ENCODE results near the gene CLDN15. TPM values are rescaled to one million over a fixed set of nuclear protein-coding genes. Genes with fewer than 3 reads are reported as not detected.

The CLDN15 gene
- total and polyA plus RNA-seq, 2 donors from 2014 or later, result 11.9 to 13.3 TPM

GRCh38 chr7:101235050-101235449, 2.6 kb downstream of the CLDN15 start:
- H3K4me1 ChIP-seq (ENCODE audit: control insufficient read depth in 2 of 3, insufficient read depth in 2 of 3, low read depth in 1 of 3, low read length in 3 of 3), result peaks cover 0 to 19% (median 6%) of the 10 kb centered on the region in 3 donors
- FAIRE-seq, result no peak
- no peak overlapping the region for H3K9ac ChIP-seq (ENCODE audit: low read length in 3 of 3)
- no peak overlapping the region for H3K27ac ChIP-seq (ENCODE audit: low read depth in 2 of 2, low read length in 2 of 2)
- intact Hi-C loops (cut with DNase I), result no loop called here
- no peak overlapping the region for H3K4me3 ChIP-seq (ENCODE audit: low read length in 3 of 3)
- TF ChIP-seq, protein P1, sequence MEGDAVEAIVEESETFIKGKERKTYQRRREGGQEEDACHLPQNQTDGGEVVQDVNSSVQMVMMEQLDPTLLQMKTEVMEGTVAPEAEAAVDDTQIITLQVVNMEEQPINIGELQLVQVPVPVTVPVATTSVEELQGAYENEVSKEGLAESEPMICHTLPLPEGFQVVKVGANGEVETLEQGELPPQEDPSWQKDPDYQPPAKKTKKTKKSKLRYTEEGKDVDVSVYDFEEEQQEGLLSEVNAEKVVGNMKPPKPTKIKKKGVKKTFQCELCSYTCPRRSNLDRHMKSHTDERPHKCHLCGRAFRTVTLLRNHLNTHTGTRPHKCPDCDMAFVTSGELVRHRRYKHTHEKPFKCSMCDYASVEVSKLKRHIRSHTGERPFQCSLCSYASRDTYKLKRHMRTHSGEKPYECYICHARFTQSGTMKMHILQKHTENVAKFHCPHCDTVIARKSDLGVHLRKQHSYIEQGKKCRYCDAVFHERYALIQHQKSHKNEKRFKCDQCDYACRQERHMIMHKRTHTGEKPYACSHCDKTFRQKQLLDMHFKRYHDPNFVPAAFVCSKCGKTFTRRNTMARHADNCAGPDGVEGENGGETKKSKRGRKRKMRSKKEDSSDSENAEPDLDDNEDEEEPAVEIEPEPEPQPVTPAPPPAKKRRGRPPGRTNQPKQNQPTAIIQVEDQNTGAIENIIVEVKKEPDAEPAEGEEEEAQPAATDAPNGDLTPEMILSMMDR (IDR thresholded peaks at IDR 0.05; ENCODE audit: borderline replicate concordance, extremely low read depth, insufficient read depth), result peak; percentile 20
- DNase-seq, result no peak
- H3K27me3 ChIP-seq (ENCODE audit: control insufficient read depth, insufficient read depth, low read length), result no peaks in the 10 kb centered on the region
- no peaks in the 10 kb centered on the region for H3K9me3 ChIP-seq (ENCODE audit: control insufficient read depth in 2 of 3, insufficient read depth in 1 of 3, low read length in 3 of 3)
- H3K36me3 ChIP-seq (ENCODE audit: control insufficient read depth in 2 of 3, insufficient read depth in 3 of 3, low read length in 3 of 3), result peaks cover 0 to 8% (median 0%) of the 10 kb centered on the region in 3 donors

DNA sequence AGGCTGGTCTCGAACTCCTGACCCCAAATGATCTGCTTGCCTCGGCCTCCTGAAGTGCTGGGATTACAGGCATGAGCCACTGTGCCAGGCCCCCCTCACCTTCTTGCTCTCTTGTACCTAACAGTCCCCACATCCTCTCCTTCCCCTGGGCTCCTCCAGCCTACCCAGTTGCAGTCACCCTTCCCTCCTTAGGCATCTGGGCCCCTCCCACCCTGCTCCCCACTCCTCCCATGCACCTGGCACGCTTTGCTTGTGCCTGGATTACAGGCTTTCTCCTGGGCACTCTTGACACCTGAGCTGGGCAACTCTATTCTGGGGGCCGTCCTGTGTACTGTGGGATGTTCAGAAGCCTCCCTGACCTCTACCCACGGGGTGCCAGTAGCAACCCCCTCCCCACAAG, 3.0 kb downstream of the CLDN15 start:
- intact Hi-C loops (cut with DNase I), result no loop called here
- FAIRE-seq, result no peak

GRCh38 chr7:101233907-101234547, 3.6 kb downstream of the CLDN15 start:
- intact Hi-C loops (cut with DNase I), result no loop called here
- Histone ChIP-seq H3K9ac (ENCODE audit: low read length in 3 of 3) (no peak overlapping the region), H3K4me3 (ENCODE audit: low read length in 3 of 3) (no peak overlapping the region), H3K27ac (ENCODE audit: low read depth in 2 of 2, low read length in 2 of 2) (no peak overlapping the region), H3K36me3 (ENCODE audit: control insufficient read depth in 2 of 3, insufficient read depth in 3 of 3, low read length in 3 of 3) (peaks cover 0 to 8% (median 0%) of the 10 kb centered on the region in 3 donors), H3K9me3 (ENCODE audit: control insufficient read depth in 2 of 3, insufficient read depth in 1 of 3, low read length in 3 of 3) (no peaks in the 10 kb centered on the region), H3K4me1 (ENCODE audit: control insufficient read depth in 2 of 3, insufficient read depth in 2 of 3, low read depth in 1 of 3, low read length in 3 of 3) (peaks cover 0 to 19% (median 6%) of the 10 kb centered on the region in 3 donors), H3K27me3 (ENCODE audit: control insufficient read depth, insufficient read depth, low read length) (no peaks in the 10 kb centered on the region)
- TF ChIP-seq, protein P1 (IDR thresholded peaks at IDR 0.05; ENCODE audit: borderline replicate concordance, extremely low read depth, insufficient read depth), result no peak
- peak in 1 of 5 donors; percentile 37 for DNase-seq
- no peak for FAIRE-seq

More for the DNA sequence above, 3.0 kb downstream of the CLDN15 start:
- Histone ChIP-seq H3K9ac (ENCODE audit: low read length in 3 of 3) (no peak overlapping the region), H3K4me1 (ENCODE audit: control insufficient read depth in 2 of 3, insufficient read depth in 2 of 3, low read depth in 1 of 3, low read length in 3 of 3) (peaks cover 0 to 19% (median 6%) of the 10 kb centered on the region in 3 donors), H3K27me3 (ENCODE audit: control insufficient read depth, insufficient read depth, low read length) (no peaks in the 10 kb centered on the region), H3K36me3 (ENCODE audit: control insufficient read depth in 2 of 3, insufficient read depth in 3 of 3, low read length in 3 of 3) (peaks cover 0 to 8% (median 0%) of the 10 kb centered on the region in 3 donors), H3K4me3 (ENCODE audit: low read length in 3 of 3) (no peak overlapping the region), H3K27ac (ENCODE audit: low read depth in 2 of 2, low read length in 2 of 2) (no peak overlapping the region), H3K9me3 (ENCODE audit: control insufficient read depth in 2 of 3, insufficient read depth in 1 of 3, low read length in 3 of 3) (no peaks in the 10 kb centered on the region)
- DNase-seq, result peak in 1 of 5 donors; percentile 33
- TF ChIP-seq, protein P1 (IDR thresholded peaks at IDR 0.05; ENCODE audit: borderline replicate concordance, extremely low read depth, insufficient read depth), result no peak
